Small intestine (tissue), 7 donors: Measurements from ENCODE around the gene RBMS3. TPM values are rescaled to one million over a fixed set of nuclear protein-coding genes. Genes with fewer than 3 reads are reported as not detected.

ENCODE experiments used
- DNase-seq, 2 donors: peaks; one replicate each; pipeline versions ENCODE4 v3.0.0 to v3.0.0-alpha.2; 2013
- FAIRE-seq: peaks from 2 replicates; lab custom pipeline; 2012; peaks lifted over from hg19 to GRCh38; lab: Jason Lieb, UNC
- H3K27ac ChIP-seq, 3 donors: one replicate each; pipeline ENCODE4 v1.5.1; 2013; ENCODE audit warnings: low read length in 2 of 3, mild to moderate bottlenecking in 2 of 3, control low read depth in 1 of 3, inconsistent platforms in 1 of 3, low read depth in 1 of 3, moderate library complexity in 1 of 3
- H3K27me3 ChIP-seq, 3 donors: one replicate each; pipeline ENCODE4 v1.6.1; 2013; ENCODE audit warnings: low read length in 3 of 3, inconsistent platforms in 1 of 3; ENCODE audit not compliant: control insufficient read depth in 3 of 3, insufficient read depth in 3 of 3
- H3K36me3 ChIP-seq, 3 donors: one replicate each; pipeline ENCODE4 v1.6.1; 2013; ENCODE audit warnings: low read length in 3 of 3, inconsistent platforms in 1 of 3, low read depth in 1 of 3, mild to moderate bottlenecking in 1 of 3, moderate library complexity in 1 of 3; ENCODE audit not compliant: control insufficient read depth in 3 of 3, insufficient read depth in 2 of 3
- H3K4me1 ChIP-seq, 3 donors: one replicate each; pipeline ENCODE4 v1.6.1; 2013; ENCODE audit warnings: low read length in 2 of 3, inconsistent platforms in 1 of 3, low read depth in 1 of 3, mild to moderate bottlenecking in 1 of 3, moderate library complexity in 1 of 3; ENCODE audit not compliant: control insufficient read depth in 3 of 3, insufficient read depth in 2 of 3
- H3K4me3 ChIP-seq, 3 donors: one replicate each; pipeline ENCODE4 v1.5.1; 2013; ENCODE audit warnings: low read length in 3 of 3, control low read depth in 1 of 3, inconsistent platforms in 1 of 3, low read depth in 1 of 3, mild to moderate bottlenecking in 1 of 3, moderate library complexity in 1 of 3
- H3K9me3 ChIP-seq, 2 donors: one replicate each; pipeline ENCODE4 v1.6.1; 2013; ENCODE audit warnings: low read depth in 1 of 2, low read length in 1 of 2; ENCODE audit not compliant: control insufficient read depth in 2 of 2, insufficient read depth in 1 of 2
- WGBS, 3 donors: extraction: QIAGEN DNeasy Blood & Tissue Kit; methylation state at CpG; one replicate each; pipeline ENCODE4 v1.1.7; 2013; 5-methylcytosine and 5-hydroxymethylcytosine counted together
- polyA plus RNA-seq, 4 donors: library from polyadenylated mRNA; stranded (reverse) in 3 of 4; unstranded in 1 of 4; fragments of 200-250 nt in 3 of 4; fragments of 120-200 nt in 1 of 4; gene quantifications; one replicate each; pipeline versions ENCODE4 v1.2.1 to v1.2.3, GENCODE V29; 2013
- donor health status: healthy with polysubstance abuse.
- donor health status: control.
- donor health status: control.
- donor health status: Bipolar disorder and iron deficiency.
- donor health status: healthy.

Gene RBMS3
- polyA plus RNA-seq, 4 donors = 0.81 to 6.4 (median 4.8) TPM; not detected in 1

DNA sequence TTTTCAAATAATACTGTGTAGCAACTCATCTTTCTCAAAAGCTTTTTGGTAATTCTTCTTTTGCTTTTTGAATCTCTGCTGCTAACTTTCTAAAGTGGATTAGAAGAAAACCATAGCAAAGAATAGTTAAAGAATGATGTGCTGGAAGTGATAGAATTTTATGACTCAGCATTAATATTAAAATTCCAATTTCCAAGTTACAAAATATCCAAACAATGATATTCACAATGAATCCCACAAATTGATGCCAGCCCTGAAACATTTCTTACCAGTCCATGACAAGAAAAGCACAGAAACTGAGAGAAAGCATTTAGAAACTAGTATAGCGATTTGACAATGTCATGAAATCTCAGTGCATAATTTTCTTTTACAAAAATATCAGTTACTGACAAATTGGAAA, 482.2 kb downstream of the RBMS3 start:
- H3K27me3 ChIP-seq = no peaks in the 10 kb centered on the region
- peaks cover 0 to 3% (median 0%) of the 10 kb centered on the region in 3 donors for H3K4me1 ChIP-seq
- no peak overlapping the region for H3K4me3 ChIP-seq
- H3K27ac ChIP-seq = no peak overlapping the region
- H3K9me3 ChIP-seq = no peaks in the 10 kb centered on the region
- no peaks in the 10 kb centered on the region for H3K36me3 ChIP-seq
- no peak for FAIRE-seq
- 73 to 90% (median 85%) methylated on average over 1 of the region's 1 CpG for WGBS, 3 donors
- no peak for DNase-seq

DNA sequence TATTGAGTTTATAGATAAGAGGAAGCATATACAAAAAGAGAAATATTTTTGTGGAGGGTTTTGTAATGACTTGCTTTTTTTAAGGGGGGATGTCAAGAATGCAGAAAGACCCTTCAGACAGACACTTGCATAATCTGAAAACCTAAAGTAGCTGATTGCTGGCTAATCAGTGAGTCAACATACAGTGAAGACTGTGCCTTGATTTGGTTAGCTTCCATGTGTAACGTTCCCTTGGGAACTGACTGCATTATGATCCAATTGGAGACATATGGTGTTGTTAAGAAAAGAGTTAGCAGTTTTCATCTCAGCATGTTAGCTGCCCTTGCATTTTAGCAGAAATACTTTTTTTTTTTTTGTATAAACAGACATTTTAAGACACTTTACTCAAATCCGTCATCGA, 483.2 kb downstream of the RBMS3 start:
- Histone ChIP-seq H3K27ac (no peak overlapping the region), H3K4me3 (no peak overlapping the region), H3K4me1 (peaks cover 0 to 3% (median 0%) of the 10 kb centered on the region in 3 donors), H3K27me3 (no peaks in the 10 kb centered on the region), H3K36me3 (no peaks in the 10 kb centered on the region), H3K9me3 (no peaks in the 10 kb centered on the region)
- WGBS, 3 donors = 71 to 76% (median 74%) methylated on average over 3 of the region's 3 CpGs
- DNase-seq (no peak), FAIRE-seq (no peak)

DNA sequence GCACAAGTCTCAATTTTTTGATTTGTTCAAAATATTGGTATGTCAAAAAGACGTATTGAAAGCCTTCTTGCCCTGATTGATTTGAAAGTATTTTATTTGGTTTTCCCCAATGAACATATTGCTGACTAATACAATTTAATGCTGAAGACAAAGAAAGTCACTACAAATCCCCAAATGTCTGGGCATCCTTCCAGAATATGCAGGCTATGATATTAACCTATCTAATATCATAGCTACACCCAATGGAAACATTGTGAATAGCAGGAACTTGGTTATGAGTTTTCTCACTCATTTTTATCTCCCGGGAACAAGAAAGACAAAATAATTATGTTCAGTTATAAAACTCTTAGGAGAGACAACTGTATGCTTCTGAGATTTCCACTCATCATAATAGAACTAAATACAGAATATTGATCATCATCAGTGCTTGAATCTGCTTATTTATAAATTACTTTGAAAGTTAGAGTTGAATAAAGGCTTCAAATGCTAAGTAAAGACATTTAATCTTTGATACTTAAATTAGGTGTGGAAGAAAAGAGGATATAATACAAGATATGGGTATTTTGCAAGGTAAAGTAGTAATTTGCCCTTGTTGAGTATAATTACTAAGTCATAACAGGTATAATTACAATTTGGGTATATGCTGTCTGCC, 483.9 kb downstream of the RBMS3 start:
- DNase-seq (peak; percentile 1 to 21), FAIRE-seq (no peak)
- H3K36me3 ChIP-seq = no peaks in the 10 kb centered on the region
- 48 to 61% (median 51%) methylated on average over 2 of the region's 2 CpGs for WGBS, 3 donors
- H3K9me3 ChIP-seq = no peaks in the 10 kb centered on the region
- H3K4me3 ChIP-seq = no peak overlapping the region
- H3K27ac ChIP-seq = no peak overlapping the region
- H3K4me1 ChIP-seq = peaks cover 0 to under 1% (median 0%) of the 10 kb centered on the region in 3 donors
- H3K27me3 ChIP-seq = no peaks in the 10 kb centered on the region

DNA sequence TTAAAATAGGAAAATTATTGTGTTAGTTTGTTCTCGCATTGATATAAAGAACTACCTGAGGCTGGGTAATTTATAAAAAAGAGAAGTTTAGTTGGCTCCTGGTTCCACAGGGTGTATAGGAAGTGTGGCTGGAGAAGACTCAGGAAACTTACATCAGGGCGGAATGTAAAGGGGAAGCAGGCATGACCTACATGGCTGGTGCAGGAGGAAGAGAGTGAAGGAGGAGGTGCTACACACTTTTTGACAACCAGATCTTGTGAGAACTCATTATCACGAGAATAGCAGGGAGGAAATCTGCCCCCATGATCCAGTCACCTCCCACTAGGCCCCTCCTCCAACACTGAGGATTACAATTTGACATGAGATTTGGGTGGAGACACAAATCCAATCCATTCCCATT, 490.7 kb downstream of the RBMS3 start:
- Histone ChIP-seq H3K4me1 (no peaks in the 10 kb centered on the region), H3K36me3 (no peaks in the 10 kb centered on the region), H3K4me3 (no peak overlapping the region), H3K27me3 (no peaks in the 10 kb centered on the region), H3K9me3 (no peaks in the 10 kb centered on the region), H3K27ac (no peak overlapping the region)
- WGBS, 3 donors = 61 to 82% (median 76%) methylated on average over 3 of the region's 3 CpGs
- no peak for FAIRE-seq
- DNase-seq = no peak

DNA sequence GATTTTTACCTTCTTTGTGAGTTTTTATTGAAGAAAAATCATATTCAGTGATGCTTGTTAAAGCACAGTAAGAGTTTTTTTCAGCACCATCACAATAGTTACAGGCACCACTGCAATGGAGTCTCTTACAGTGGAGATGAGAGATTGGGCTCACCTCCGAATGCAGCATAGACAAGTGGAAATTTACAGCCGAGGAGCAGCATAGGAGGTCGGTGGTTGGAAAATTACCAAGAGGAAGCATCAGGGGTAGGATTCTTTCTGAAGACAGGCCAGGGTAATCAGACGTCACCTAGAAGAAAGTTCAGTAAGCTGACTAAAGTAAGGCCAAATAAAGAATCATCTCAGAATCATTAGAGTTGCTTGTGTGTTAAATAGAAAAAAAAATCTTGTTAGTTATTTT, 491.6 kb downstream of the RBMS3 start:
- Histone ChIP-seq H3K4me3 (no peak overlapping the region), H3K4me1 (no peaks in the 10 kb centered on the region), H3K27ac (no peak overlapping the region), H3K36me3 (no peaks in the 10 kb centered on the region), H3K9me3 (no peaks in the 10 kb centered on the region), H3K27me3 (no peaks in the 10 kb centered on the region)
- 71 to 87% (median 75%) methylated on average over 4 of the region's 4 CpGs for WGBS, 3 donors
- FAIRE-seq (no peak), DNase-seq (no peak)

DNA sequence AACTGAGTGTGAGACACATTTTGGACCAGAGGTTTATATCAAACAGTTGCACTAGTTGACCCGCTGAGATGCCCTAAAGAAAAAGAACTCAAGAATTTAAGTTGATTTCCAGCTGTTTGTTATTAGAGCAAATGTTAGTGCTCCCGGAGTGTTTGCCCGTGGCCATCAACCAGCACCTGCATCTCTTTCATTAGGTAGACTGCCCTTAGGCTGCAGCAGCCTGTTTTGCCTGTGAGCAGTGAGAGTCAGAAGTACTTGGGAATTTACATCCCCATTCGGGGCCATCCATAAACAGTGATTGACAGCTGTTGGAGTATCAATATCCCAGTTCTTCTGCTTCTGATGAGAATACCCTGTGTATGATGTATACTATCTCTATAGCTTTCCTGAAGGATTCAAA, 492.6 kb downstream of the RBMS3 start:
- no peaks in the 10 kb centered on the region for H3K27me3 ChIP-seq
- H3K4me3 ChIP-seq = no peak overlapping the region
- H3K4me1 ChIP-seq = no peaks in the 10 kb centered on the region
- DNase-seq = no peak
- no peaks in the 10 kb centered on the region for H3K9me3 ChIP-seq
- no peaks in the 10 kb centered on the region for H3K36me3 ChIP-seq
- 80 to 94% (median 83%) methylated on average over 4 of the region's 4 CpGs for WGBS, 3 donors
- no peak overlapping the region for H3K27ac ChIP-seq
- no peak for FAIRE-seq

DNA sequence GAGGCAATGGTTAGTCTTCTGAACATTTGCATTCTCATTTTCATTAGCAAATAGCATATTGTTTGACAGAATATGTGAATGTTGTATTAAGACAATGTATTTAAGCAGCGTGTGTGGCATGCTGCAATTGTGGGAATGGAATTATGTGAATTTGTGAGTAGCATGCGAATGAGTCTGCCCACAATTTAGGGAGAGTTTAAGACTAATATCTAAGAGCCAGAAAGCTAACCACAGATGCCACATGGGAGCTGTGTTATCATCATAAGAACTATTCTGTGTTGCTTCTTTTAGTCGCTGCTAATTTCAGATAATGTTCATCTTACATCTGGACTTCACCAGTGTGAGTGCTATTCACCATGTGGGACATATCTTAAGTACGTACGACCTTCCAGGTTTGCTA, 494.5 kb downstream of the RBMS3 start:
- no peak for DNase-seq
- H3K27ac ChIP-seq = no peak overlapping the region
- H3K4me3 ChIP-seq = no peak overlapping the region
- no peaks in the 10 kb centered on the region for H3K27me3 ChIP-seq
- no peak for FAIRE-seq
- 82 to 91% (median 90%) methylated on average over 5 of the region's 5 CpGs for WGBS, 3 donors
- H3K36me3 ChIP-seq = no peaks in the 10 kb centered on the region
- no peaks in the 10 kb centered on the region for H3K4me1 ChIP-seq
- no peaks in the 10 kb centered on the region for H3K9me3 ChIP-seq

GRCh38 chr3:29777869-29778268, 497.0 kb downstream of the RBMS3 start:
- no peak for FAIRE-seq
- no peaks in the 10 kb centered on the region for H3K36me3 ChIP-seq
- DNase-seq = no peak
- H3K27me3 ChIP-seq = no peaks in the 10 kb centered on the region
- H3K4me1 ChIP-seq = no peaks in the 10 kb centered on the region
- H3K27ac ChIP-seq = no peak overlapping the region
- WGBS, 3 donors = 13 to 37% (median 20%) methylated on average over 1 of the region's 1 CpG
- H3K4me3 ChIP-seq = no peak overlapping the region
- peaks cover 0 to 6% of the 10 kb centered on the region in 2 donors for H3K9me3 ChIP-seq

DNA sequence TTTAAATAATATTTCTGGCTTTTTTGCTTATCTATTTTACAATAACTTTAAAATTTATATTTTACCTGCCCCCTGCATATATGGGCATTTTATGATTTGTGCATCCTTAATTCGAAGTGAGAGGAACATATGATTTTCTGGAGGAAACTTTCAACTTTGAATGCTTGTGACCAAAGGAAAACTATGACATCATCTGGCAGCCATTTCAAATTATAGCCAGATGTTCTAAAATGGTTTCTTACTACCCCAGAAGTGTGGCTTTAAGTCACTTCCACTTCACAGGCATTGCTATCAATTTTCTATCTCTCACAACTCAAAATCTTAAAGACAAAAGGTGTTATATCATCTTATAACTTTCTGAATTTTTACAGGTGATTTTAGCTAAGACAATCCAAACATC, 508.8 kb downstream of the RBMS3 start:
- H3K27ac ChIP-seq = no peak overlapping the region
- no peak overlapping the region for H3K4me3 ChIP-seq
- no peak for DNase-seq
- no peaks in the 10 kb centered on the region for H3K36me3 ChIP-seq
- no peaks in the 10 kb centered on the region for H3K9me3 ChIP-seq
- WGBS, 3 donors = 74 to 89% (median 88%) methylated on average over 1 of the region's 1 CpG
- no peaks in the 10 kb centered on the region for H3K27me3 ChIP-seq
- H3K4me1 ChIP-seq = no peaks in the 10 kb centered on the region
- FAIRE-seq = no peak
